Measurements from ENCODE around the gene IL1RAP.

IL1RAP gene

GRCh38 chr3:190543671-190544070, 29.8 kb downstream of the IL1RAP start:
- no peak for DNase-seq

- no peak for DNase-seq
Observed at GRCh38 chr3:190545191-190545590, 31.3 kb downstream of the IL1RAP start.

DNA sequence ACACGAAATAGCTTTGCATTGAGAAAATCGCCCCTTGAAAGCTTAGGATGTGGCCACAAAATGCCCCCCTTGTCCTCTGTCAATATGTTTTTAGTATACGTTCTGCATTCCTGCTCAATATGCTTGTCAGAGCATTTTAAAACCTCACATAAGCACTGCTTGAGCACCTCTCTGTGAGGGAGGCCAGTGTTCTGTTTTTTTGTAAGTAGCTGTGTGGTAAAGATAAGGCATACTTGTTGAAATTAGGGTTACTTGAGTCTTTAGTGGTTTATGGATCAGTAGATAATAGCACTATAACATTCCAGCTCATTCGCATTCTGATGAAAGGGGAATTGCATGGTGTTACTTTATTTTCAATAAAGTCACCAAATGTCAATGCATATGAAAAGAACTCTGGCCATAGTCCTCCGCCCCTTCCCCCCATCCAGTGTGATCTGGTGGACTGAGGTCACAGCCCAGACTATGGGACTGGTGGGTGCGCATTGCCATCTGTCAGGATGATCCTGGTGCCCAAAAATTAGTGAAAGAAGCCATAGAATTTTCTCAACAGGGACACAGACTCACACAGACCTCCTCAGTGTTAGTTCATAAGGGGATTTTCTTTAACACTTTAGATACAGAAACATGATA, 33.1 kb downstream of the IL1RAP start:
- no peak for DNase-seq

GRCh38 chr3:190548031-190548656, 34.3 kb downstream of the IL1RAP start:
- DNase-seq = no peak

DNA sequence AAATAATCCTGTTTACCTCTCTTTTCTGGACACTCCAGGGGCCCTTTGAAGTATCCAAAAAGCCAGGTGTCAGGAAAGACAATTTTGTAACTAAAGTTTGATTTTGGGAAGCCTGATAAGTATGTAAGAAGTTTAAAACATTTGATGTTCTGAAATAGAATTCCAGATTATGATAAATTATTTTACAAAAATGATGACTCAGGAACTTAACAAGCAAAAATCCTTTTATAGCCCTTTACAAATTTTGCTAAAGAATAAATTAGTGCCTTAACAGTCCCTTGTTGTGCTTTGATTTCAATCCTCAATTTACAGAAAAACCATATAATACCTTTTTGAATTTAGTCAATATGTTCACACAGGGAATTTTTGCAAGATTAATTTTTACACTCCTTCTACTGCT, 38.1 kb downstream of the IL1RAP start:
- no peak for DNase-seq

- DNase-seq = no peak
Observed at GRCh38 chr3:190552969-190553759, 39.3 kb downstream of the IL1RAP start.

- no peak for DNase-seq
Observed at GRCh38 chr3:190554197-190554596, 40.3 kb downstream of the IL1RAP start.

DNA sequence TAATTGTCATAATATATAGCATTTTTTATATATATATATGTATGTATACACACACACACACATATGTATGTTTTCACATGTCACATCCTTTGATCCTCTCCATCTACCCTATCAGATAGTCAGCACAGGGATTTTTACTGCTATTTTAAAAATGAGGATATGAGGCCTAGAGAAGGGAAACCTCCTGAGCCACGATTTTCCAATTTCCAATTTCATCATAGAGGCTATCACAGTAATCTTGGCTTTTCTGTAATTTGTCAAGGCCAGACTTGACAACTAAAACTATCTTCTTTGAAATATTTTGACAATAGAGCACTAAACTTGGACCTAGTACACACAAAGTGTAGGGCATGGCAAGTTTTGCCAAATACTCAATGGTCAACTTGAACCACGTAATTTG, 42.5 kb downstream of the IL1RAP start:
- no peak for DNase-seq

- DNase-seq = no peak
Observed at GRCh38 chr3:190557296-190557695, 43.4 kb downstream of the IL1RAP start.

- no peak for DNase-seq
Observed at GRCh38 chr3:190558316-190558715, 44.4 kb downstream of the IL1RAP start.

- no peak for DNase-seq
Observed at GRCh38 chr3:190558796-190559195, 44.9 kb downstream of the IL1RAP start.

- no peak for DNase-seq
Observed at GRCh38 chr3:190560013-190560895, 46.4 kb downstream of the IL1RAP start.

DNA sequence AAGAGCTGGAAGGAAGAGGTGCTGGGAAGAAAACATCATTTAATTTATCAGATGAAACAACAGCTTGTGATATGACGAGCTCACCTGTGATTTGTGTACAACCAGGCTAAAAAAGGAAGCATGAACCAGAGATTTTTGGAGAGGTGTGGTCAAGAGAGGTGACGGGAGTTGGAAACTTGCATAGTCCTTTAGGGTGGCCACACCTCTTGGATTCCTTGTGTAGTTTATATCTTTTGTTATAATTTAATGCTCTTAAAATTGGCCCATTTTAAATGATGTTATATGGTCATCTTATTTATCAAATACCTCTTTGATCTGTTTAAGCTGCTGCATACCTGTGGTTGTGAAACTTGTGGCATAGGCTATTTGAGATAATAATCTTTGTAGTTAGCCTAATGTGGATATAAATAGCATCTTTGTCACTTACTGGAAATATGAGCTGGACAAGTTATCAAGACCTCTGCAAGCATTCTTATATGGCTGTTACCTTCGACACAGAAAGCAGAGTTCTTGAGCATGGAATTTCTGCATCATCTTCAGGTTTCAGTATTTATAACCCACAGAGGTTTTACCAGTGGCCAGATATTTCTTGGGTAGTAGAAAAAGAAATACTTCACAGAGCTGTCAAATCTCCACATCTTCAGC, 49.1 kb downstream of the IL1RAP start:
- DNase-seq = no peak

DNA sequence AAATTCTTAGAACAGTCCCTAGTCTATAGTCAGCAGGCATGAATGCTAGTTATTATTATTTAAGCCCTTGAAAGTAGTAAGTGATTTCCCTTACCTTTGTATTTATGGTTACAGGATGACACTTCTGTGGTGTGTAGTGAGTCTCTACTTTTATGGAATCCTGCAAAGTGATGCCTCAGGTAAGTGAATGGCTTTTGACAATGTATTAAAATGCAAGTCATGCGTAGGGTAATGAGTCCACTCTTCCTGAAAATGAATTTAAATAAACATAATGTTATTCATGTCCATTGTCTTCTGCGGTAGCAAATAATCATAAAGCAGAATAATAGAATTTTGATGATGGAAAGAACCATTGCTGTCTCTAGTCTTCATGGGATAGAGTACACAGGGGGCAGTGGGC, 50.3 kb downstream of the IL1RAP start:
- DNase-seq = no peak

GRCh38 chr3:190566043-190566933, 52.4 kb downstream of the IL1RAP start:
- peak; percentile 34 to 84 for DNase-seq

DNA sequence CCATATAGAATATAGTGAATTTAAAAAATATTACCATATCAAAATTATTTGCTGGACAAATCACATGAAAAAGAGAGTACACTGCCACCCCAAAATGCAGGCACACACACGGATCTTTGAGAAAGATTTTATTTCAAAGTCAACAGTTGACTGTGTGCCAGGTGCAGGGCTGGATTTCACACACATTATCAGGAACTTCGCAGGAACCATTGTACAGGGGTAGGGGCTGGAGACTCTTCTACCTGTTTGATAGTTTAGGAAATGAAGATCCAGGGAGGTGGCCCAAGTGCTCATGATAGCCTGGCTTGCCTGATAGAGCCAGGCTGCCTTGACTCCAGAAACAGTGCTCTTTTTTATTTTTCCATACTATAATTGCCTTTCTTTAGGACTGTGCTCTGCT, 54.2 kb downstream of the IL1RAP start:
- no peak for DNase-seq

DNA sequence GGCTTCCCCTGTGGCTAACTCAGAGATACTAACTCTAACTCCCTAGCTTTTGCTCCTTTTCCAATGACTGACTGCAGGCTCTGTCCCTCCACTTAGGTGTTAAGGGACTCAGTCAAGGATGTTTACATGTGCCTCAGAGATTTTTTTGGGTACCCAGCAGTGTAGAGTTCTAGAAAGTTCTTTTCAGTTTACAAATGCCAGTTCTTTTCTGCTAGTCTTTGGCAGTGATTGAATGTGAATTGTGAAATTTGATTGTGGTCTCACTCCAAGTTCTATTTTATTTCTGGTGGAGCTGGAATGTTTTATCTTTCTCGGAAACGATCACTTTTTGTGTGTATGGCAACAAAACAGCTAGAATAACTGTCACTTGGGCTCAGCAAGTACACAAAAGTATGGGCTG, 60.6 kb downstream of the IL1RAP start:
- no peak for DNase-seq

- no peak for DNase-seq
Observed at GRCh38 chr3:190575437-190576185, 61.7 kb downstream of the IL1RAP start.

GRCh38 chr3:190577225-190577624, 63.3 kb downstream of the IL1RAP start:
- no peak for DNase-seq

GRCh38 chr3:190579514-190580137, 65.7 kb downstream of the IL1RAP start:
- no peak for DNase-seq
